Occipital lobe (tissue), 1 donor: ENCODE results near the gene TMEM50B. TPM values are rescaled to one million over a fixed set of nuclear protein-coding genes. Genes with fewer than 3 reads are reported as not detected.

Experiments used
- total RNA-seq: library from RNA; depleted of rRNA; stranded (reverse); fragments of >200 nt; gene quantifications from one replicate; pipeline ENCODE4 v1.2.3, GENCODE V29; 2014

TMEM50B gene
- total RNA-seq, 1 donor from 2014 or later = 54.1 TPM

Other genes with a start within 250 kb of the TMEM50B start
- 10.3 TPM for gene IL10RB, start 213.6 kb downstream of the TMEM50B start, total RNA-seq
- 49.9 TPM for gene IFNAR1, start 155.0 kb downstream of the TMEM50B start, total RNA-seq
- 57.1 TPM for gene IFNGR2, start 76.6 kb downstream of the TMEM50B start, total RNA-seq
- 6.4 TPM for gene DNAJC28, start 11.7 kb upstream of the TMEM50B start, total RNA-seq
- 88.7 TPM for gene GART, start 62.1 kb upstream of the TMEM50B start, total RNA-seq
- 119 TPM for gene SON, start 63.1 kb upstream of the TMEM50B start, total RNA-seq
- 21.7 TPM for gene DONSON, start 108.7 kb upstream of the TMEM50B start, total RNA-seq
- 73.2 TPM for gene CRYZL1, start 161.8 kb upstream of the TMEM50B start, total RNA-seq
- gene ITSN1, start 162.5 kb upstream of the TMEM50B start, total RNA-seq = 77.8 TPM